Endothelial cell (in vitro differentiated cells): ENCODE measurements around the gene BAZ2B. TPM values are rescaled to one million over a fixed set of nuclear protein-coding genes. Genes with fewer than 3 reads are reported as not detected.

ENCODE experiments used
- DNase-seq: peaks from one replicate; pipeline ENCODE4 v3.0.0; 2021; ENCODE audit warnings: low spot score
- H3K27ac Mint-ChIP-seq: one replicate; pipeline ENCODE4 v1.8.0; 2021; ENCODE audit warnings: mixed read lengths, inconsistent platforms; ENCODE audit not compliant: unreplicated experiment
- H3K27me3 Mint-ChIP-seq: one replicate; pipeline ENCODE4 v1.8.0; 2021; ENCODE audit warnings: mild to moderate bottlenecking, moderate library complexity, mixed read lengths, inconsistent platforms; ENCODE audit not compliant: unreplicated experiment
- H3K36me3 Mint-ChIP-seq: one replicate; pipeline ENCODE4 v1.8.0; 2021; ENCODE audit warnings: mild to moderate bottlenecking, low read depth, mixed read lengths, inconsistent platforms; ENCODE audit not compliant: unreplicated experiment
- H3K4me1 Mint-ChIP-seq: one replicate; pipeline ENCODE4 v1.8.0; 2021; ENCODE audit warnings: mild to moderate bottlenecking, mixed read lengths, inconsistent platforms; ENCODE audit not compliant: unreplicated experiment
- H3K4me3 Mint-ChIP-seq: one replicate; pipeline ENCODE4 v1.8.0; 2021; ENCODE audit warnings: mild to moderate bottlenecking, mixed read lengths, inconsistent platforms; ENCODE audit not compliant: unreplicated experiment
- H3K9me3 Mint-ChIP-seq: one replicate; pipeline ENCODE4 v1.8.0; 2021; ENCODE audit warnings: mixed read lengths, inconsistent platforms; ENCODE audit not compliant: unreplicated experiment
- CTCF ChIP-seq: fragments of 200-600 bp; sonication (generic); IDR thresholded peaks from one replicate; pipeline ENCODE4 v1.5.0; 2021; ENCODE audit warnings: antibody characterized with exemption; ENCODE audit not compliant: unreplicated experiment
- total RNA-seq: library from RNA; stranded (reverse); fragmentation: NEBNext Ultra II Directional; extraction: Animal tissue kit (Norgen Biotek cat#: 25700); gene quantifications from one replicate; pipeline ENCODE4 v1.2.1, GENCODE V29; 2021; ENCODE audit not compliant: unreplicated experiment

BAZ2B gene
- total RNA-seq, 1 donor from 2014 or later: 100 TPM

- peaks cover 9% of the 10 kb centered on the region for H3K36me3 Mint-ChIP-seq
- peaks cover 15% of the 10 kb centered on the region for H3K27me3 Mint-ChIP-seq
- no peaks in the 10 kb centered on the region for H3K9me3 Mint-ChIP-seq
- H3K4me1 Mint-ChIP-seq: peaks cover 23% of the 10 kb centered on the region
- TF ChIP-seq CTCF: no peak
- H3K27ac Mint-ChIP-seq: peak overlapping the region; percentile 100
- DNase-seq: no peak
- peak overlapping the region; percentile 100 for H3K4me3 Mint-ChIP-seq
Observed at GRCh38 chr2:159617100-159617499, 752 bp upstream of the BAZ2B start.

GRCh38 chr2:159615367-159616285 lies 722 bp downstream of the BAZ2B start:
- H3K4me1 Mint-ChIP-seq: peaks cover 27% of the 10 kb centered on the region
- peak overlapping the region; percentile 100 for H3K4me3 Mint-ChIP-seq
- peak overlapping the region; percentile 100 for H3K27ac Mint-ChIP-seq
- no peaks in the 10 kb centered on the region for H3K9me3 Mint-ChIP-seq
- DNase-seq: peak; percentile 84
- TF ChIP-seq CTCF: no peak
- H3K27me3 Mint-ChIP-seq: peaks cover 15% of the 10 kb centered on the region
- peaks cover 9% of the 10 kb centered on the region for H3K36me3 Mint-ChIP-seq

GRCh38 chr2:159614534-159615366 lies 1.6 kb downstream of the BAZ2B start:
- Mint-ChIP-seq H3K27me3 (peaks cover 15% of the 10 kb centered on the region), H3K4me1 (peaks cover 33% of the 10 kb centered on the region), H3K9me3 (no peaks in the 10 kb centered on the region), H3K36me3 (peaks cover 9% of the 10 kb centered on the region), H3K4me3 (peak overlapping the region; percentile 100), H3K27ac (peak overlapping the region; percentile 100)
- no peak for DNase-seq
- TF ChIP-seq CTCF: no peak

- no peaks in the 10 kb centered on the region for H3K9me3 Mint-ChIP-seq
- H3K4me3 Mint-ChIP-seq: peak overlapping the region; percentile 100
- no peak for DNase-seq
- H3K27ac Mint-ChIP-seq: peak overlapping the region; percentile 100
- H3K36me3 Mint-ChIP-seq: peaks cover 9% of the 10 kb centered on the region
- peaks cover 33% of the 10 kb centered on the region for H3K4me1 Mint-ChIP-seq
- TF ChIP-seq CTCF: no peak
- H3K27me3 Mint-ChIP-seq: peaks cover 15% of the 10 kb centered on the region
Observed at GRCh38 chr2:159613651-159614285, 2.6 kb downstream of the BAZ2B start.
